ENCODE measurements around the gene RNF207.

Gene RNF207

GRCh38 chr1:6261615-6261995 lies 55.7 kb downstream of the RNF207 start:
- in situ Hi-C loops (cut with MboI; ENCODE audit: low sequenced_read_pairs): no loop called here

DNA sequence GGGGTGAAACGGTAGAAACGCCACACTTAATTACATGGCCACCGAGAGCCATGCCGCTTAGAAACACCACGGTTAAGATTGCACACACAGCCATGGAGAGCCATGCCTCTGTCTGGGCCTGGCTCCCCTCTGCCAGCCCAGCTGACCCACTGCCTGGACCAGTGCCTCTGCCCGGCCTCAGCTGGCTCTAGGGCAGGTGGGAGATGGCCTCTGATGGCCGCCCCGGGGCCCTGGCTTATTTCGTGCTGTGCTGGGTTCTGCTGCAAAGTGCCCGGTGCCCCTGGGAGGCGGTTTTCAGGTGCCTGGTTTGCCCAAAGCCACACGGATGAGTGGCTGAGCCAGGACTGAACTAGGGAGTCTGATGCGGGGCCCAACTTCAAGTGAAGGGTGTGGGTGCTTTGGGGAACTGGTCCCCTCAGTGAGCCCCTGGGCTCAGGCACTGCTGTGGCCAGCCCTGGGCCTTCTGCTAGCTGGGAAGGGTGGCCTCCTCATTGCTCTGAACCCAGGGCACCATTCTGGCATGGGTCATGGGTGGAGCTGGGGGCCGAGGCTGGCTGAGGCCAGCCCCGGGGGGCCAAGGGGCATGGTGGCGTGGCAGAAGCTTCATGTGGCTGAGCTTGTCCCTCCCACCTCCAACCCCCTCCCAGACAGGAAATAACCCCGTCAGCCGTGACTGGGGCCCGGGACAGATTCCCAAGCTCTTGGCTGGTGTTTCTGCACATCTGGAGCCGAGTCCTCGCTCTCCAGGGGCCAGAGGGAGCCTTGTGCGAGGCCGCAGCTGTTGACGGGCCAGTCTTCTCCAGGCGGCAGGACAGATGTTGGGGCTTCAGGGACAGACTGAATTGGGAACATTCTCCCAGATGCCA lies 56.9 kb downstream of the RNF207 start:
- in situ Hi-C loops (cut with MboI; ENCODE audit: low sequenced_read_pairs): no loop called here

GRCh38 chr1:6263716-6264115 lies 57.8 kb downstream of the RNF207 start:
- in situ Hi-C loops (cut with MboI; ENCODE audit: low sequenced_read_pairs): no loop called here

GRCh38 chr1:6265151-6265550 lies 59.2 kb downstream of the RNF207 start:
- in situ Hi-C loops (cut with MboI; ENCODE audit: low sequenced_read_pairs): no loop called here

DNA sequence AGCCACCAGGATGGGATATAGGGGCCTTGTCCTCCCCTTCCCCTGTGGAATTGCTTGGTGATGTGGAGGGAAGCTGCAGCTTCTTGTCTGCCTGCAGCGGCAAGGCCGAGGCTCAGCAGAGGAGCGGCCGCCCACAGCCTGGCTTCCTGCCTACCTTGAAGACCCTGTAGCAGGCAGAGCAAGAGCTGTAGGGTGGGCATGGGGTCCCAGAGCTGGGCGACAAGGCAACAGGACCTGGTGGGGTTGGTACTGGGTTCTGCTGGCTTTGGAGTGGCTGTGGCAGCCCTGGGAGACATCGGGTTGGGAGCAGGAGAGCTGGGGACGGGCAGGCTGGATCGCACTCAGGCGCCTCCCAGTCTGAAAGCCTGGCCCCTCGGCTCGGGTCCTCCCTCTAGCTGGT lies 60.7 kb downstream of the RNF207 start:
- in situ Hi-C loops (cut with MboI; ENCODE audit: low sequenced_read_pairs): no loop called here

DNA sequence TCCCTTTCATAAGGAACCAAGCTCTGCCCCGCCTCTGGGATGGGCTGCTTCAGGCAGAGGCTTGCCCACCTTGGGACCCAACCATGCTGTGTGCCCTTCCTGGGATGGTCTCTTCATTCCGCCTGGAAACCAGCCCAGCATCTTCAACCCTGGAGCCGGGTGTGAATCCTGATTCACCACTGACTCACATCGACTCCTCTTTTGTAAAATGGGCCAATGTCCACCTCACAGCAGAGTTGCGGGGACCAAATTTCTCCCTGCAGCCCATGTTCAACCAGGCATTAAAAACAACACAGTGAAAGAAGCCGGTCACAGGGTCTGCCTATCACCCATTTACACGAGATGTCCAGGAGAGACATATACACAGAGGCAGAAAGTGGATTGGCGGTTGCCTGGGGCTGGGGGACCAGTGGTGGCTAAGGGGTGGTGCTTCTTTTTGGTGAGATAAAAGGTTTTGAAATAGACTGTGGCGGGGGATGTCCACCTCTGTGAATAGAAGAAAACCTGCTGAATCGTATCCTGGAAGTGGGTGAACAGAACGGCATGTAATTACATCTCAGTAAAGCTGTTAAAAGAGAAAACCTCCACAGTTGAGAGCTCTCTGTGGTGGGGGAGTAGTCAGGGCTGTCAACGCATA lies 61.9 kb downstream of the RNF207 start:
- in situ Hi-C loops (cut with MboI; ENCODE audit: low sequenced_read_pairs): no loop called here

- in situ Hi-C loops (cut with MboI; ENCODE audit: low sequenced_read_pairs): no loop called here
Measured at GRCh38 chr1:6268415-6268814, 62.5 kb downstream of the RNF207 start.

- in situ Hi-C loops (cut with MboI; ENCODE audit: low sequenced_read_pairs): no loop called here
Measured at GRCh38 chr1:6269296-6269695, 63.4 kb downstream of the RNF207 start.

GRCh38 chr1:6269720-6270400 lies 63.9 kb downstream of the RNF207 start:
- in situ Hi-C loops (cut with MboI; ENCODE audit: low sequenced_read_pairs): no loop called here

DNA sequence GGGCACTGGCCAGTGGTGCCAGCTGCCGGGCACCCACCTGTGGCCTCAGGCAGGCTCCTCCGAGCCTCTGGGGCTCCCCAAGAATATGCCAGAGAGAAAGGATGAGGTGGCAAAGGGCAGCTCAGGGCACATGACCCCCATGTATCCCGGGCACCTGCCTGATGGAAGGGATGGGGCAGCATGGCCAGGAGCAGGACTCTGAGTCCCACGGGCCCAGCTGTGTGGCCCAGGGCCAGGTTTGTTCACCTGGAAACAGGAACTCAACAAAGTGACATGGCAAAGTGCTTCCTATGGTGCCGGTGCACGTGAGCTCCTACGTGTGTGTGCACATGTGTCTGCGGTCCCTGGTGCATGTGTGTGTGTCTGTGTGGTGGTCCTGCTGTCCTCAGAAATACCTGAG lies 64.5 kb downstream of the RNF207 start:
- in situ Hi-C loops (cut with MboI; ENCODE audit: low sequenced_read_pairs): no loop called here

Data from HL-60/S4 (cell line).